Testis (tissue), 3 donors: ENCODE data around the gene IL22. TPM values are rescaled to one million over a fixed set of nuclear protein-coding genes. Genes with fewer than 3 reads are reported as not detected.

ENCODE experiments used
- DNase-seq: peaks from one replicate; pipeline ENCODE4 v3.0.0-alpha.2; 2019
- H3K27ac ChIP-seq, 2 donors: fragments of 200-600 bp; sonication (generic); one replicate each; pipeline ENCODE4 v1.5.1; 2019
- H3K27me3 ChIP-seq: fragments of 200-600 bp; sonication (generic); one replicate; pipeline ENCODE4 v1.5.1; 2019
- H3K36me3 ChIP-seq: fragments of 200-600 bp; sonication (generic); one replicate; pipeline ENCODE4 v1.5.1; 2017; ENCODE audit warnings: low read depth; ENCODE audit errors: missing control alignments
- H3K4me1 ChIP-seq: fragments of 200-600 bp; sonication (generic); one replicate; pipeline ENCODE4 v1.5.1; 2019
- H3K4me3 ChIP-seq, 2 donors: fragments of 200-600 bp; sonication (generic); one replicate each; pipeline ENCODE4 v1.5.1; 2017 to 2019
- H3K9me3 ChIP-seq: fragments of 200-600 bp; sonication (generic); one replicate; pipeline ENCODE4 v1.5.1; 2017
- CTCF ChIP-seq, 3 experiments: fragments of 450-650 bp in 2 of 3; fragments of 200-600 bp in 1 of 3; sonication (generic) in 1 of 3; IDR thresholded peaks; one replicate each; pipeline ENCODE4 v1.5.1; 2016 to 2019; ENCODE audit warnings: antibody characterized with exemption in 3 of 3, mild to moderate bottlenecking in 2 of 3, moderate library complexity in 1 of 3
- POLR2A ChIP-seq: fragments of 450-650 bp; IDR thresholded peaks from one replicate; pipeline ENCODE4 v1.6.1; 2017; ENCODE audit warnings: antibody characterized with exemption, mild to moderate bottlenecking, moderate library complexity
- WGBS, 2 donors: methylation state at CpG; one replicate each; pipeline ENCODE4 v1.1.5; 2018; 5-methylcytosine and 5-hydroxymethylcytosine counted together
- intact Hi-C: fragments of 100-400 bp; cut with DNase I; formaldehyde crosslinking; loops from one replicate; pipeline ENCODE4 v1.15.1; 2023; ENCODE audit warnings: low total_unique reads
- polyA plus RNA-seq: library from polyadenylated mRNA; stranded (reverse); fragments of 350-450 nt; fragmentation: Illumina TruSeq; extraction: RNeasy Lipid Tissue Mini Kit (QIAGEN cat#74804); gene quantifications from one replicate; pipeline ENCODE4 v1.2.3, GENCODE V29; 2014; ENCODE audit warnings: low read depth, low replicate concordance; ENCODE audit not compliant: insufficient read depth
- total RNA-seq, 2 donors: library from RNA; depleted of rRNA; stranded (reverse); fragments of >200 nt; gene quantifications; one replicate each; pipeline ENCODE4 v1.2.3, GENCODE V29; 2016

The IL22 gene
- total and polyA plus RNA-seq, 3 donors from 2014 or later: not detected

- no peak overlapping the region for H3K27ac ChIP-seq
- no peak for TF ChIP-seq CTCF (IDR thresholded peaks at IDR 0.05)
- TF ChIP-seq POLR2A: no peak
- no peak for DNase-seq
- no peaks in the 10 kb centered on the region for H3K9me3 ChIP-seq
- H3K4me1 ChIP-seq: no peaks in the 10 kb centered on the region
- 87 to 88% methylated on average over 2 of the region's 2 CpGs for WGBS, 2 donors
- intact Hi-C loops: no loop called here
- H3K36me3 ChIP-seq: no peaks in the 10 kb centered on the region
- H3K4me3 ChIP-seq: no peak overlapping the region
- no peaks in the 10 kb centered on the region for H3K27me3 ChIP-seq
Observed at GRCh38 chr12:68200854-68201253, 52.5 kb downstream of the IL22 start.

GRCh38 chr12:68199127-68199526 is 54.3 kb downstream of the IL22 start:
- Histone ChIP-seq H3K4me3 (no peak overlapping the region), H3K36me3 (no peaks in the 10 kb centered on the region), H3K27me3 (no peaks in the 10 kb centered on the region), H3K4me1 (no peaks in the 10 kb centered on the region), H3K27ac (no peak overlapping the region), H3K9me3 (no peaks in the 10 kb centered on the region)
- TF ChIP-seq POLR2A: no peak
- no peak for TF ChIP-seq CTCF (IDR thresholded peaks at IDR 0.05)
- WGBS, 2 donors: 93 to 95% methylated on average over 1 of the region's 1 CpG
- intact Hi-C loops: no loop called here
- no peak for DNase-seq

GRCh38 chr12:68198507-68199086 is 54.8 kb downstream of the IL22 start:
- Histone ChIP-seq H3K27me3 (no peaks in the 10 kb centered on the region), H3K36me3 (no peaks in the 10 kb centered on the region), H3K9me3 (no peaks in the 10 kb centered on the region), H3K4me1 (no peaks in the 10 kb centered on the region), H3K4me3 (no peak overlapping the region), H3K27ac (no peak overlapping the region)
- 76 to 82% methylated on average over 12 of the region's 12 CpGs for WGBS, 2 donors
- TF ChIP-seq CTCF (IDR thresholded peaks at IDR 0.05): no peak
- TF ChIP-seq POLR2A: no peak
- intact Hi-C loops: no loop called here
- no peak for DNase-seq

Other genes starting within 250 kb of the IL22 start
- gene IFNG, start 93.9 kb downstream of the IL22 start, total RNA-seq: not detected
- 0.26 TPM for gene IFNG, start 93.9 kb downstream of the IL22 start, polyA plus RNA-seq
- gene IL26, start 27.8 kb downstream of the IL22 start, total RNA-seq: not detected
- not detected for gene IL26, start 27.8 kb downstream of the IL22 start, polyA plus RNA-seq
- gene MDM1, start 78.8 kb upstream of the IL22 start, total RNA-seq: 10 to 100 TPM; 32.7 to 35.3 TPM
- gene MDM1, start 78.8 kb upstream of the IL22 start, polyA plus RNA-seq: 36.1 TPM